Lower leg skin (tissue), 4 donors: ENCODE results near the gene ATRN. TPM values are rescaled to one million over a fixed set of nuclear protein-coding genes. Genes with fewer than 3 reads are reported as not detected.

Source experiments
- DNase-seq, 2 donors: peaks; one replicate each; pipeline ENCODE4 v3.0.0-alpha.2; 2019; ENCODE audit warnings: low spot score in 2 of 2
- H3K4me3 ChIP-seq: fragments of 200-600 bp; sonication (generic); 2 replicates; pipeline ENCODE4 v1.5.1; 2017; ENCODE audit warnings: mild to moderate bottlenecking, low read depth; ENCODE audit not compliant: poor library complexity, severe bottlenecking
- POLR2A ChIP-seq, 2 donors: fragments of 450-650 bp; IDR thresholded peaks; one replicate each; pipeline ENCODE4 v1.6.1; 2016 to 2017; ENCODE audit warnings: antibody characterized with exemption in 2 of 2, mild to moderate bottlenecking in 1 of 2, moderate library complexity in 1 of 2
- WGBS, 2 donors: methylation state at CpG; one replicate each; pipeline ENCODE4 v1.1.5; 2018; 5-methylcytosine and 5-hydroxymethylcytosine counted together
- intact Hi-C: fragments of 100-400 bp; cut with DNase I; formaldehyde crosslinking; loops from one replicate; pipeline ENCODE4 v1.15.0; 2023; ENCODE audit warnings: low total_unique reads
- total RNA-seq, 4 donors: library from RNA; depleted of rRNA; stranded (reverse); fragments of >200 nt; gene quantifications; one replicate each; pipeline ENCODE4 v1.1.0, GENCODE V29; 2016
- TF ChIP-seq, protein P1 (sequence below), 3 donors: fragments of 450-650 bp; IDR thresholded peaks; one replicate each; pipeline ENCODE4 v1.5.1; 2016; ENCODE audit warnings: antibody characterized with exemption in 3 of 3, mild to moderate bottlenecking in 3 of 3, moderate library complexity in 2 of 3

ATRN gene
- total RNA-seq, 4 donors from 2014 or later = 18.2 to 34.6 (median 28.4) TPM

DNA sequence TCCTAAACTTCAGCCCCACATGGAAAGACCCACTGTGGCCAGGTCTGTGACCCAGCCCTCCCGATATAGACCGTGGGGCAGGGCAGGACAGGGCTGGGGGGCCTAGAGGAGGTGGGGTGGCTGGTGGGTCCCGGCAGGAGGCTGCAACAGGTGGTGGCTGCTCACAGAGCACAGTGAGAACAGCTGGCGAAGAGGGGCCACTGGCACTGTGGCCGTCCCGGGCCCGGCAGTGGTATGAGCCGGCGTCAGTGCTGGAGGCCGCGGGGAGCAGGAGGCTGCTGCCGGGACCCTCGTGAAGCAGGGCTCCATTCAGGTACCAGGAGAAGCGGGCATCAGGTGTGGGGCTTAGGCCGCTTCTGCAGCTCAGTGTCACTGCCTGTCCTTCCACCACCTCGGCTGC is 228.2 kb downstream of the ATRN start:
- 88 to 91% methylated on average over 14 to 16 of the region's 16 CpGs for WGBS, 2 donors
- intact Hi-C loops = no loop called here

More for the DNA sequence above, 228.2 kb downstream of the ATRN start:
- TF ChIP-seq, protein P1, sequence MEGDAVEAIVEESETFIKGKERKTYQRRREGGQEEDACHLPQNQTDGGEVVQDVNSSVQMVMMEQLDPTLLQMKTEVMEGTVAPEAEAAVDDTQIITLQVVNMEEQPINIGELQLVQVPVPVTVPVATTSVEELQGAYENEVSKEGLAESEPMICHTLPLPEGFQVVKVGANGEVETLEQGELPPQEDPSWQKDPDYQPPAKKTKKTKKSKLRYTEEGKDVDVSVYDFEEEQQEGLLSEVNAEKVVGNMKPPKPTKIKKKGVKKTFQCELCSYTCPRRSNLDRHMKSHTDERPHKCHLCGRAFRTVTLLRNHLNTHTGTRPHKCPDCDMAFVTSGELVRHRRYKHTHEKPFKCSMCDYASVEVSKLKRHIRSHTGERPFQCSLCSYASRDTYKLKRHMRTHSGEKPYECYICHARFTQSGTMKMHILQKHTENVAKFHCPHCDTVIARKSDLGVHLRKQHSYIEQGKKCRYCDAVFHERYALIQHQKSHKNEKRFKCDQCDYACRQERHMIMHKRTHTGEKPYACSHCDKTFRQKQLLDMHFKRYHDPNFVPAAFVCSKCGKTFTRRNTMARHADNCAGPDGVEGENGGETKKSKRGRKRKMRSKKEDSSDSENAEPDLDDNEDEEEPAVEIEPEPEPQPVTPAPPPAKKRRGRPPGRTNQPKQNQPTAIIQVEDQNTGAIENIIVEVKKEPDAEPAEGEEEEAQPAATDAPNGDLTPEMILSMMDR (IDR thresholded peaks at IDR 0.05) = no peak
- TF ChIP-seq POLR2A (IDR thresholded peaks at IDR 0.05) = no peak
- no peak for DNase-seq
- no peak overlapping the region for H3K4me3 ChIP-seq

Other genes with a start within 250 kb of the ATRN start
- 10 to 100 TPM in 3 of 4 donors, 1 to 10 TPM in 1; 4.5 to 26.0 (median 14.0) TPM for gene SLC4A11, start 231.8 kb upstream of the ATRN start, total RNA-seq
- 10 to 100 TPM in 1 of 4 donors, 1 to 10 TPM in 3; 7.1 to 11.5 (median 8.4) TPM for gene DNAAF9, start 63.3 kb upstream of the ATRN start, total RNA-seq
- not detected for gene GFRA4, start 192.4 kb downstream of the ATRN start, total RNA-seq
- 10 to 100 TPM in 2 of 4 donors, 1 to 10 TPM in 2; 8.0 to 13.7 (median 11.1) TPM for gene ADAM33, start 211.0 kb downstream of the ATRN start, total RNA-seq
- gene SIGLEC1, start 241.6 kb downstream of the ATRN start, total RNA-seq = 1 to 10 TPM in 3 of 4 donors, under 1 TPM in 1; 0.42 to 2.9 (median 1.0) TPM